RWPE2 (cell line): ENCODE data around the gene TBC1D16.
A peak's percentile ranks its signal among the peaks of the same experiment; 100 is the strongest.

Experiments used
- ATAC-seq: fragments of 200-7000 bp; cut with Tn5 transposase; 3 replicates; pipeline ENCODE4 v1.9.1; 2021; ENCODE audit warnings: low read depth
- DNase-seq: peaks from one replicate; pipeline ENCODE4 v3.0.0-alpha.2; 2020; ENCODE audit warnings: low spot score
- H3K27ac ChIP-seq: fragments of 450-650 bp; 2 replicates; pipeline ENCODE4 v1.5.1; 2017; ENCODE audit warnings: mild to moderate bottlenecking; ENCODE audit not compliant: poor library complexity, severe bottlenecking
- H3K27me3 ChIP-seq: fragments of 250-450 bp; sonication (Bioruptor Pico); 2 replicates; pipeline ENCODE4 v1.5.1; 2021; ENCODE audit warnings: mild to moderate bottlenecking, moderate library complexity; ENCODE audit not compliant: insufficient read depth, poor library complexity, severe bottlenecking
- H3K36me3 ChIP-seq: fragments of 250-450 bp; sonication (Bioruptor Pico); 2 replicates; pipeline ENCODE4 v1.5.1; 2020; ENCODE audit warnings: low read depth, mild to moderate bottlenecking, moderate library complexity
- H3K4me1 ChIP-seq: fragments of 250-450 bp; sonication (Bioruptor Pico); 2 replicates; pipeline ENCODE4 v1.5.1; 2021; ENCODE audit warnings: mild to moderate bottlenecking, moderate library complexity; ENCODE audit not compliant: insufficient read depth, poor library complexity, severe bottlenecking
- H3K4me3 ChIP-seq: fragments of 250-450 bp; sonication (Bioruptor Pico); 2 replicates; pipeline ENCODE4 v1.5.1; 2021; ENCODE audit warnings: mild to moderate bottlenecking, moderate library complexity; ENCODE audit not compliant: severe bottlenecking
- H3K9me3 ChIP-seq: fragments of 250-450 bp; sonication (Bioruptor Pico); 2 replicates; pipeline ENCODE4 v1.5.1; 2021; ENCODE audit warnings: mild to moderate bottlenecking, moderate library complexity; ENCODE audit not compliant: severe bottlenecking
- CTCF ChIP-seq: fragments of 450-650 bp; IDR thresholded peaks from one replicate; pipeline ENCODE4 v1.5.1; 2017; ENCODE audit warnings: mild to moderate bottlenecking, moderate library complexity; ENCODE audit not compliant: poor library complexity, severe bottlenecking

The TBC1D16 gene

GRCh38 chr17:79985943-79986391, 49.7 kb downstream of the TBC1D16 start:
- Histone ChIP-seq H3K27me3 (no peaks in the 10 kb centered on the region), H3K27ac (no peak overlapping the region), H3K36me3 (no peaks in the 10 kb centered on the region), H3K4me1 (peaks cover 14% of the 10 kb centered on the region), H3K4me3 (no peak overlapping the region), H3K9me3 (no peaks in the 10 kb centered on the region)
- ATAC-seq (no peak), DNase-seq (no peak)
- TF ChIP-seq CTCF = no peak

- H3K4me1 ChIP-seq = peaks cover 14% of the 10 kb centered on the region
- no peaks in the 10 kb centered on the region for H3K9me3 ChIP-seq
- H3K4me3 ChIP-seq = no peak overlapping the region
- no peaks in the 10 kb centered on the region for H3K27me3 ChIP-seq
- no peak overlapping the region for H3K27ac ChIP-seq
- DNase-seq (peak; percentile 41), ATAC-seq (no peak)
- no peaks in the 10 kb centered on the region for H3K36me3 ChIP-seq
- no peak for TF ChIP-seq CTCF
Observed at GRCh38 chr17:79985361-79985942, 50.2 kb downstream of the TBC1D16 start.

- no peak overlapping the region for H3K4me3 ChIP-seq
- no peaks in the 10 kb centered on the region for H3K36me3 ChIP-seq
- H3K4me1 ChIP-seq = peaks cover 14% of the 10 kb centered on the region
- H3K27ac ChIP-seq = no peak overlapping the region
- H3K27me3 ChIP-seq = no peaks in the 10 kb centered on the region
- ATAC-seq (no peak), DNase-seq (peak; percentile 31)
- TF ChIP-seq CTCF = no peak
- no peaks in the 10 kb centered on the region for H3K9me3 ChIP-seq
Observed at GRCh38 chr17:79984877-79985276, 50.8 kb downstream of the TBC1D16 start.

DNA sequence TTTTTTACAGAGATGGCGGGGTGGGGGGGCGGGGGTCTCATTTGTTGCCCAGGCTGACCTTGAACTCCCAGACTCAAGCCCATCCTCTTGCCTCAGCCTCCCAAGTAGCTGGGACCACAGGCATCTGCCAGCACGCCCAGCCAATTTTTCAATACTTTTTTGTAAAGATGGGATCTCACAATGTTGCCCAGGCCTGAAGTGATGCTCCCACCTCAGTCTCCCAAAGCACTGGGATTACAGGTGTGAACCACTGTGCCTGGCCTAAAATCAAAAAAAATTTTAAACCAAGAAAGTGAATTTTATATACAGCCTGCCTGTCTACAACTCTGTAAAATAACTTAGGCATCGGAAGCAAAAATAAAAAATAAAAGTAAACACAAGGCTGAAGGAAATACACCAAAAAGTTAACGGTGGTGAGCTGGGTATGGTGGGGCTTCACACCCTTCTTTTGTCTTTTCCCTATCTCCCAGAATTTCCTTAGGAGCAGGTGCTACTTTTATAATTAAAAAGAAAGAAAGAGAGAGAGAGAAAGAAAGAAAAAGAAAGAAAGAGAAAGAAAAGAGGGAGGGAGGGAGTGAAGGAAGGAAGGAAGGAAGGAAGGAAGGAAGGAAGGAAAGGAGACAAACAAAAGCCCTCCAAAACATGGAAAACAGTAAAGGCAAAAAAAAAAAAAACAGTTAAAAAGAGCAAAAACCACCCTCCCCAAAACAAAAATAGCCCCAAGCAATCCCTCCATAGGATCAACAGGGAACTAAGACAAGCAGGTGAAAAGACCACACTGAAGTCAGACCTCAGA, 51.4 kb downstream of the TBC1D16 start:
- no peak for ATAC-seq
- Histone ChIP-seq H3K27ac (no peak overlapping the region), H3K9me3 (no peaks in the 10 kb centered on the region), H3K4me3 (no peak overlapping the region), H3K4me1 (peaks cover 14% of the 10 kb centered on the region), H3K36me3 (no peaks in the 10 kb centered on the region), H3K27me3 (no peaks in the 10 kb centered on the region)
- no peak for TF ChIP-seq CTCF
- DNase-seq = peak; percentile 4

- DNase-seq = peak; percentile 24
- Histone ChIP-seq H3K9me3 (no peaks in the 10 kb centered on the region), H3K4me3 (no peak overlapping the region), H3K27me3 (no peaks in the 10 kb centered on the region), H3K36me3 (no peaks in the 10 kb centered on the region), H3K4me1 (peaks cover 13% of the 10 kb centered on the region), H3K27ac (no peak overlapping the region)
- no peak for ATAC-seq
- TF ChIP-seq CTCF = no peak
Observed at GRCh38 chr17:79983456-79983855, 52.2 kb downstream of the TBC1D16 start.
